Ishikawa (cell line): Measurements from ENCODE around the gene SPTSSA.

Experiments used
- CREB1 ChIP-seq: IDR thresholded peaks from 2 replicates; pipeline ENCODE4 v1.6.1; 2012; ENCODE audit warnings: low read depth
- EP300 ChIP-seq: IDR thresholded peaks from 2 replicates; pipeline ENCODE4 v1.6.1; 2012; ENCODE audit warnings: borderline replicate concordance
- NFIC ChIP-seq: IDR thresholded peaks from 2 replicates; pipeline ENCODE4 v1.6.1; 2012
- RAD21 ChIP-seq: IDR thresholded peaks from 2 replicates; pipeline ENCODE4 v1.6.1; 2012; ENCODE audit warnings: low read depth
- YY1 ChIP-seq: IDR thresholded peaks from 2 replicates; pipeline ENCODE4 v1.6.1; 2012; ENCODE audit warnings: low read depth
- TF ChIP-seq, protein P1 (sequence below): IDR thresholded peaks from 2 replicates; pipeline ENCODE4 v1.6.1; 2012

GRCh38 chr14:34437729-34438080 lies 24.3 kb downstream of the SPTSSA start:
- TF ChIP-seq YY1 (no peak), RAD21 (no peak), CREB1 (no peak), EP300 (no peak), NFIC (no peak)
- TF ChIP-seq, protein P1, sequence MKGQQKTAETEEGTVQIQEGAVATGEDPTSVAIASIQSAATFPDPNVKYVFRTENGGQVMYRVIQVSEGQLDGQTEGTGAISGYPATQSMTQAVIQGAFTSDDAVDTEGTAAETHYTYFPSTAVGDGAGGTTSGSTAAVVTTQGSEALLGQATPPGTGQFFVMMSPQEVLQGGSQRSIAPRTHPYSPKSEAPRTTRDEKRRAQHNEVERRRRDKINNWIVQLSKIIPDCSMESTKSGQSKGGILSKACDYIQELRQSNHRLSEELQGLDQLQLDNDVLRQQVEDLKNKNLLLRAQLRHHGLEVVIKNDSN = no peak
